ENCODE measurements around the gene RNF113A. TPM values are rescaled to one million over a fixed set of nuclear protein-coding genes. Genes with fewer than 3 reads are reported as not detected.
A peak's percentile ranks its signal among the peaks of the same experiment; 100 is the strongest.
"Not testable (repeated sequence)": the region's sequence is repeated elsewhere in the genome, so short reads cannot be mapped to it uniquely, and the experiment has no call there.

The RNF113A gene
- 23.6 TPM for polyA plus RNA-seq (2012; ENCODE audit: insufficient read depth, insufficient read length)

- peak; percentile 82 for DNase-seq (ENCODE audit: low read depth, low spot score)
- peak within 1 kb of the TSS; percentile 84 for H3K4me3 ChIP-seq (ENCODE audit: low read length)
Measured at GRCh38 chrX:119871599-119872395, at the start of gene RNF113A, which contains the start of gene NDUFA1. TSS of gene RNF113A (minus strand) at chrX:119871733. CDS start at chrX:119871613, 120 bp downstream. TSS of gene NDUFA1 (plus strand) at chrX:119871832. CDS start at chrX:119871912, 80 bp downstream.

DNA sequence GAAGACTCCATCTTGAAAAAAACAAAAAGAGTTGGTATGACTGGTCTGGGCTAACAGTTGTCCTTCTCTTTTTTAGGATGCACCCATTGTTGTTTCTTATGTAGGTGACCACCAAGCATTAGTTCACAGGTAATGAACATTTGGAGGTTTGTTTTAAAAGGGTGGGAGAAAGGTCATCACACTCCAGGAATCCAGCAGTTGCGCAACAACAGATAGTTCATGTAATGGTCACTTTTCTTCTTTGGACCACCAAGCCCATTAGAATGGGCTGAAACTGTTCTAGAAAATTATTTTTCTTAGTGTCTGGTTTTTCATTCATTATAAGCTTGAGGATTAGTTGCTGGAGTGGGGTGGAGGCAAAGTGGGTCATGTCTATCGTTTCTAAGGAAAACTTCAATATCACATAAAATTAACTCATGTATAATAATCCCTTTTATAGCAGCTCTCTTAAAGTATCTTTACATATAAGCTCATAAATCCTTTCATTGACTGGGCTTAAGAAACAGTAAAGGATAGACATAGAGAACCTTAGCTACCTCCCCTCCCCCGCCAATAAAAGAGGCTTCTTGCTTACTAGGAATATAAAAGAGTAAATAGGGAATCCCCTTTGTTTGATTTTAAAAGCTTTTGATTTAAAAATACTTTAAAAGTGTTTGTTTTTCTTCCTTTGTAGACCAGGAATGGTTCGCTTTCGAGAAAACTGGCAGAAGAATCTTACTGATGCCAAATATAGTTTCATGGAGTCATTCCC is 48.5 kb upstream of the RNF113A start:
- DNase-seq (ENCODE audit: low read depth, low spot score) = no peak

DNA sequence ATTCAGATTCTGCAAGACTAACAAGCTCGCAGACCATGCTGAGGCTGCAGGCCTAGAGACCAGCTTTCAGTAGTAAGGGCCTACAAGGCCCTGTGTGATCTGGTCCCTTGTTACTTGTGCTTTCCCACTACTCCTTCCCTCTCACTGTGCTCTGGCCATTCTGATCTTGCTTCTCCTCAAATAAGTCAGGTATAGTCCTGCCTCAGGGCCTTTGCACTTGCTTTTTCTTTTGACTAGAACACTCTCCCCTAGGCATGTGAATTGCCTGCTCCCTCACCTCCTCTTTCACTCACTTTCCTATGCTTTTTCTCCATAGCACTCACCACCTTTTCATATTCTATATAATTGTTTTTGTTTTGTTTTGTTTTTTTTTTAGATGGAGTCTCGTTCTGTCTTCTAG is 46.3 kb upstream of the RNF113A start:
- no peak for DNase-seq (ENCODE audit: low read depth, low spot score)
- H3K4me3 ChIP-seq (ENCODE audit: low read length) = no peak overlapping the region

More for the DNA sequence above, 48.5 kb upstream of the RNF113A start:
- no peak overlapping the region for H3K4me3 ChIP-seq (ENCODE audit: low read length)

- DNase-seq (ENCODE audit: low read depth, low spot score) = no peak
- H3K4me3 ChIP-seq (ENCODE audit: low read length) = no peak overlapping the region
Measured at GRCh38 chrX:119916310-119916709, 44.8 kb upstream of the RNF113A start.

DNA sequence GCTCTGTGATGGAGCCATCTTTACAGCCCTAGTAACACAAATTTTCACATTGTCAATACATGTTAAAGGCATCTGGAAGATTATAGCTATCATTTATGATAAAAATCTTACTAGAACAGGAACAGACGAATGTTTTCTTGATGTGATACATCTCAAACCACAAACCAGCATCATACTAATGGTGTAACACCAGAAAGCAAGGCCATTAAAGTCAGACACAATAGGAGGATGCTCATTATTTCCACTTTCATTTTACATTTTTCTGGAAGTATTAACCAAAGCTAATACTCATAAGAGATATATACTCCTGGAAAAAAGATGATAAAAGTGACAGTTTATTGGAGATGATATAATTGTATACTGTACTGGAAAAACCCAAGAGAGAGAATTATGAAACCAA is 29.4 kb upstream of the RNF113A start:
- no peak overlapping the region for H3K4me3 ChIP-seq (ENCODE audit: low read length)
- no peak for DNase-seq (ENCODE audit: low read depth, low spot score)

GRCh38 chrX:119899125-119899524 is 27.6 kb upstream of the RNF113A start:
- no peak for DNase-seq (ENCODE audit: low read depth, low spot score)
- H3K4me3 ChIP-seq (ENCODE audit: low read length) = no peak overlapping the region

DNA sequence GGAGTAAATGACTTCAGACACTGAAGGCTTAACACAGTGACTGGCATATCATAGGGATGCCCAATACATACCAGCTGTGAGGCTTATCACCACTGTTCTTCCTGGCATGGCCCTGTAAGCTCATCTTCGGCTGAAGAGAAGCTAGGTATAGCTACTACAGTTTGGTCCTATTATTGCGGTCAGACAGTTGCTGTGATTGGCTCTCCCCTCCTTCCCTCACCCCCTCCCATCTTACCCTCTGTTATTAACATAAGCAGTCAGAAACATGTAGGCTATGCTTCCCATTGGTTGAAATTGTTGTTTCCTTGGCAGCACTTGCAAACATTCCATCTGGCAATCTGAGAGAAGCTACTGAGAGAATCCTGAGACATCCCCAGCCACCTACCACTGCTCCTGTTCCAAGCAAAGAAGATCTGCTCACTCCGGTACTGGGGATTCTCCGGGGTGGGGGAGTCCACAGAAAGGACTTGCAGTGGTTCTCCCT is 24.4 kb upstream of the RNF113A start, which contains the start of gene AKAP14:
Gene AKAP14, plus strand, starts transcription at position 51 of the 484 bp plus-strand sequence. CDS start 7,331 bp downstream, outside the sequence.
- H3K4me3 ChIP-seq (ENCODE audit: low read length) = no peak within 1 kb of the TSS
- no peak for DNase-seq (ENCODE audit: low read depth, low spot score)

DNA sequence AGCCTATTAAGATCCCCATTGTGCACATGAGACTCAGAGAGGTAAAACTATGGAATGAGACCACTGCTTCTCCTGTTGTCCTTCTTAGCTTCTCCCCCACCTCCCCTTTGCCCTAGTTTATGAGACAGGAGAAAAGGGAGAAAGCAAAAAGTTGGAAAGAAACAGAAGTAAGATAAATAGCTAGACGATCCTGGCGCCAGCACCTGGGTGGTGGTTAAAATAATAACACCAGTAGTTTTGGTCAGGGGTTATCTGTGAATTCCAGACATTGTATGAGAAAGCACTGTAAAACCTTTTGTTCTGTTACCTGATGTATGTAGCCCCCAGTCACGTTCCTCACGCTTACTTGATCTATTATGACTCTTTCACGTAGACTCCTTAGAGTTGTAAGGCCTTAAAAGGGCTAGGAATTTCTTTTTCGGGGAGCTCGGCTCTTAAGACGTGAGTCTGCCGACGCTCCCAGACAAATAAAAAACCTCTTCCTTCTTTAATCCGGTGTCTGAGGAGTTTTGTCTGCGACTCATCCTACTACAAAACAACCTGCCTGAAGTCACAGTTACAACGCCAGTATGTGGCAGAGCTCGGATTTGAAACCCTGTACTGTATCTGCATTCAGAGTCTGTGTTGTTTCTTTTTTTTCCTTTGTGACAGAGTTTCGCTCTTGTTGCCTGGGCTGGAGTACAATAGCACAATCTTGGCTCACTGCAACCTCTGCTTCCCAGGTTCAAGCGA is 20.6 kb upstream of the RNF113A start:
- H3K4me3 ChIP-seq (ENCODE audit: low read length); DNase-seq (ENCODE audit: low read depth, low spot score): not testable (repeated sequence)

DNA sequence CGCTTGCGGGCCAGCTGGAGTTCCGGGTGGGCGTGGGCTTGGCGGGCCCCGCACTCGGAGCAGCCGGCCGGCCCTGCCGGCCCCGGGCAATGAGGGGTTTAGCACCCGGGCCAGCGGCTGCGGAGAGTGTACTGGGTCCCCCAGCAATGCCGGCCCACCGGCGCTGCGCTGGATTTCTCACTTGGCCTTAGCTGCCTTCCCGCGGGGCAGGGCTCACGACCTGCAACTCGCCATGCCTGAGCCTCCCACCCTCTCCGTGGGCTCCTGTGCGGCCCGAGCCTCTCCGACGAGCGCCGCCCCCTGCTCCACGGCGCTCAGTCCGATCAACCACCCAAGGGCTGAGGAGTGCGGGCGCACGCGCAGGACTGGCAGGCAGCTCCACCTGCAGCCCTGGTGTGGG is 19.1 kb upstream of the RNF113A start:
- not testable (repeated sequence) for H3K4me3 ChIP-seq (ENCODE audit: low read length); DNase-seq (ENCODE audit: low read depth, low spot score)

DNA sequence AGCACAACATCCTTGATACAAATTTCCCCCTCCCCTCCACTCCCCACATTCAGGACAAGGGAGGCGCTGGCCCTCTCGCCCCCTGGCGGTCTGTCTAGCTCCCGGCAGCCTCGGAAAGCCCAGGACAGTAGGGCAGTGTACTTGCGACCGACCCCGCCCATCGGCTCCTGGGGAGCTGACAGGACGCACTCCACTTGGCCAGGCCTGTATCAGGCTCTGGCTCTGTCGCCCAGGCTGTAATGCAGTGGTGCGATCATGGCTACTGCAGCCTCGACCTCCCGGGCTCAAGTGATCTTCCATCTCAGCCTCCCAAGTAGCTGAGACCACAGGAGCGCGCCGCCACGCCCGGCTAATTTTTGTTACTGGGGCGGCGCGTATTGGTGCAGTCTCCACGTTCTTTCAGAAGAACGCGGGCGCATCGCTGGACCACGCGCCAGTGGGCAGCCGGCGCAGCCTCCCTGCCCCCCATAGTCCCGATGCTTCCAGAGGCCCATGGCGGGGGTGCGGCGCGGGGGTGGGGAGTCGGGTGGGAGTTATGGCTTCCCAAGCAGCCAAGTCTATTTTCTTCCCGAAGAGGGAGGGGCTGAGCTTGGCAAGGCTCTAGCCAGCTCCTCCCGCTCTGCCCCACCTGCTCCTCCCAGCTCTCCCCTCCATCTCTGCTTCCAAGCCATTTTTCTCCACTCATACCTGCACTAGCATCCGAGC is 16.3 kb upstream of the RNF113A start:
- no peak for DNase-seq (ENCODE audit: low read depth, low spot score)
- H3K4me3 ChIP-seq (ENCODE audit: low read length) = no peak overlapping the region

DNA sequence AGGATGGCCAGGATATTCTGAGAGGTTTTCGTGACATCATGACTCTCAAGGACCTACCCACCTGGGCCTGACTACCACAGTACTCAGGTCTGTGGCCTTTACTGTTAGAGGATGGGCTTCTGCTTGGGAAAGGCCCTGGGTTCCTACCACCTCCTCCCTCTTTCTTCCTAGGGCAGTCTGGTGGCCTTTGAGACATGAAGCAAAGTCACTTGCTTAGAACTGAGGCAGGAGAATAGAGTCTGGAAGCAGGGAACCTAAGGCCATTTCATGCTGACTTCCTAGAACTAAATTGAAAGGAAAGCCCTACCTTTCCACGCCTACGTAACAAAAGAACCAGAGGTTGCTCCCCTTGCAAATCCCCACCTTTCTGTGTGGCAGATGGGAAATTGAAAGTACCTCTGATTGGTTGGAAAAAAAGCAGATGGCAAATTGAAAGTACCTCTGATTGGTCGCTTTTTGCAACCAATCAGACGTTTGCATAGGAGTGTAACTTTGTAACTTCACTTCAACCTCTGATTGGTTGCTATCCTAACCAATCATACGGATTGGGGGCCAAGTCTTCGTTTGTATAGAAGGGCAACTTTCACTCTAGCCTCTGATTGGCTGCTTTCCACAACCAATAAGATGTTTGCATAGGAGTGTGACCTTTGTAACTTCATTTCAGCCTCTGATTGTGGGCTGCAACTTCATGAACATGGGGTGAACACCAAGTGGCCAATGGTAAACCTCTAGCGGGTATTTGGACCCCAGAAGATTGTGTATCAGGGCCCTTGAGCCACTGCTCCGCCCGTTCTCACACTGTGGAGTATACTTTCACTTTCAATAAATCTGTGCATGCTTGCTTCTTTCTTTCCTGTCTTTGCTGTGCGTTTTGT is 14.3 kb upstream of the RNF113A start:
- peak; percentile 49 for DNase-seq (ENCODE audit: low read depth, low spot score)
- H3K4me3 ChIP-seq (ENCODE audit: low read length) = no peak overlapping the region

DNA sequence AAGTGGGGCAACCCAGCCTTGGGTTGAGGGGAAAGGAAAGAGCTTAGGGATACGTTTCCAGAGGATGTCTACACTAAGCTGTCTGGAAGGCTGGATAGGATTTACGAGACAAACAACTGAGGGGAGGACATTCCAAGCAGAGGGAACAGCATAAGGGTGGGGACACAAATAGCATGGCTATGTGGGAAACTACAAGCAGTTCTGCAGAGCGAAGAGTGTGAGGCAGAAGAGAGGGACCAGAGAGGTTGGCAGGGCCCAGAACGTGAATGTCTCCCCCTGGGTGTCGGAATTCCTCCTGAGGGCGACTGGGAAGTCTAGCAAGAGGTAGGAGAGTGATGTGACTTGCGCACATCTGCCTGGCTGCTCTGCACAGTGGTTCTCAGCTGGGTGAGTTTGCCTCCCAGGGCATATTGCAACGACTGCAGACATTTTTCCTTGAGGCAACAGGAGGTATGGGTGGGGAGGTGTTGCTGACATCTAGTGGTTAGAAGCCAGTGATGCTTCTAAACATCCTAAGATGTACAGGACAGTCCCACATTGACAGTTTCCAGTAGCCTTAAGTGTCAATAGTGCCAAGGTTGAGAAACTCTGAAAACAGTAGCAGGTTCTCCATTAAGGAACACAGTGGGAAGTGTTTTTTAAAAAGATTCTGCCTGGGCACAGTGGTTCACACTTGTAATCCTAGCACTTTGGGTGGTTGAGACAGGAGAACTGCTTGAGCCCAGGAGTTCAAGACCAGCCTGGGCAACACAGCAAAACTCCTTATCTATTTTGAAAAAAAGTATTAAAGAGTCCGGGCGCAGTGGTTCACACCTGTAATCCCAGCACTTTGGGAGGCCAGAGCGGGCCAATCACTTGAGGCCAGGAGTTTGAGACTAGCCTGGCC is 9.3 kb upstream of the RNF113A start:
- H3K4me3 ChIP-seq (ENCODE audit: low read length) = no peak overlapping the region
- peak; percentile 57 for DNase-seq (ENCODE audit: low read depth, low spot score)

DNA sequence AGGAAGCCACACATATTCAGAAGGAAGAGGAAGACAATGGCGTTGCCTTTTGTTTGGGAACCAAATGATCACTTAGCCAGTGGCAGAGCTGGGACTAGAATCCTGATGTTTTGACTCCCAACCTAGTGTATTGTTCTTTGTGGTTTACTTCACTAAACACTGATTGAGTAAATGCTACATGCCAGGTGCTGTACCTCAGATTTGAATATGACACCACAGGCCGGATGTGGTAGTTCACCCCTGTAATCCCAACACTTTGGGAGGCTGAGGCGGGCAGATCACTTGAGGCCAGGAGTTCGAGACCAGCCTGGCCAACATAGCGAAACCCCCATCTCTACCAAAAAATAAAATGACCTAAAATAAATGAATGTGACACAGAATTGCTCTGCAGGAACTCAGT is 8.5 kb upstream of the RNF113A start:
- peak; percentile 63 for DNase-seq (ENCODE audit: low read depth, low spot score)
- H3K4me3 ChIP-seq (ENCODE audit: low read length) = no peak overlapping the region

DNA sequence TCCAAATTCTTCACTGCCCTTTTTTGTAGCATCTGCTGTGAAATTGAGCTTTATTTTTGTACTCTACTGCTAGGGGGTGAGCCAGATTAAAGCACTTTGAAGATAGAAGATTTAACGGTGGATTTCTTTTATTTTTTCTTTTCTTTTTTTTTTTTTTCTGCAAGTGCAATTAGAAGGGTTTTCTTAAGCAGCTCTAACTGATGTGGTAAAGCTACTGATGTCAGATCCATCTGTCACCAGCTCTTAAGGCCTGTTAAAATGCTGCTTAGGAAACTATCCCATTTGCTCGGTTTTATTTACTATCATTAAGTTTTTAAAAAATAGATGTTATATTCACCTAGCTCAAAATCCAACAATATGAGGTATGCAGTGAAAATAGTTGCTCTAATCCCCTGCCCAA is 7.2 kb upstream of the RNF113A start:
- no peak overlapping the region for H3K4me3 ChIP-seq (ENCODE audit: low read length)
- DNase-seq (ENCODE audit: low read depth, low spot score) = peak; percentile 60

DNA sequence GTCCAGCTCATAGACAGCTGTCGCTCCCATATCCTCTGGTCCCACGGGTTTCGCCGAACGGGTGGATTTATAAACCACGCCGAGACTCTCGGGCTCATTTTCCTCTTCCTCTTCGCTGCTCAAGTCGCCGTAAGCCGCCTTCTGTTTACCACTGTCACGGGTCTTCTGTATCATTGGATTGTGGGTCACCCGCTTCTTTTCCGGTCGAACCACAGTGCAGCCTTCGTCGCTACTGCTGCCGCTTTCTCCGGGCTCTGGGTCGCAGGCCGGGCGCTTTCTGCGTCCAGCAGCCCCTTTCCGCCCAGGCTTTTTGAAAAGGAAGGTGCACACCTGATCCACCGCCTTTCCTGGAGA is 311 bp downstream of the RNF113A start:
- no peak for DNase-seq (ENCODE audit: low read depth, low spot score)
- peak overlapping the region; percentile 84 for H3K4me3 ChIP-seq (ENCODE audit: low read length)

DNA sequence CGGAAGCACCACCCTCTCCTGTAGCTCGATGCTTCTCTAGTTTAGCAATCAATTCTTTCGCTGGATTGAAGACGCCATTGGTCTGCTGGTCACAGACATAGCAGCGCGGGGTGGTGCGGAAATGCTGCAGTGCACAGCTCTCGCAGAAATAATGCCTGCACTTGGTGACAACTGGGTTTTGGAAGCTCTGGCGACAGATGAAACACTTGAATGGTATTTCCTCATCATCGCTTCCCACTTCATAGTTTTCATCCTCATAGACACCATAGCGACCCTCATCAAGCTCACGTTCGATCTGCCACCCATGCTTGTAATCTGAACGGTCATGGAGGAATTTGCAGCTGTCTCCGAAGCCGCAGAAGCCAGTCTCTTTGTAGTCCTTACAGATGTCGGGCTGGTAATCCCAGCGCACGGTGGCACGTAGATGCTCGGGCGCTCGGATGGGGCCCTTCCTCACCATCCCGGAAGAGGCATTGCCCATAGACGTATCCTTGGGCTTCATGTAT is 854 bp downstream of the RNF113A start:
- DNase-seq (ENCODE audit: low read depth, low spot score) = no peak

GRCh38 chrX:119853444-119853843 is 18.1 kb downstream of the RNF113A start:
- H3K4me3 ChIP-seq (ENCODE audit: low read length) = peak overlapping the region; percentile 49
- no peak for DNase-seq (ENCODE audit: low read depth, low spot score)

More for the DNA sequence above, 854 bp downstream of the RNF113A start:
- peak overlapping the region; percentile 84 for H3K4me3 ChIP-seq (ENCODE audit: low read length)
